Endothelial cell of umbilical vein (primary cell): ENCODE results near the gene IMPACT.

Experiments
- POLR2A ChIP-seq: IDR thresholded peaks from 2 replicates; pipeline ENCODE4 v1.6.1; 2012; ENCODE audit warnings: low read depth, mild to moderate bottlenecking, control low read depth, low read length
- TF ChIP-seq, protein P1 (sequence below), 2 donors: IDR thresholded peaks; 1 replicate in 1 of 2; 2 replicates in 1 of 2; pipeline ENCODE4 v1.5.1; 2011; ENCODE audit warnings: low read length in 2 of 2, mild to moderate bottlenecking in 2 of 2, moderate library complexity in 2 of 2, control low read depth in 1 of 2, inconsistent platforms in 1 of 2, low read depth in 1 of 2; ENCODE audit not compliant: insufficient read depth in 1 of 2; ENCODE audit errors: extremely low read depth in 1 of 2

GRCh38 chr18:24417480-24417879, 9.0 kb upstream of the IMPACT start:
- no peak for TF ChIP-seq POLR2A
- TF ChIP-seq, protein P1, sequence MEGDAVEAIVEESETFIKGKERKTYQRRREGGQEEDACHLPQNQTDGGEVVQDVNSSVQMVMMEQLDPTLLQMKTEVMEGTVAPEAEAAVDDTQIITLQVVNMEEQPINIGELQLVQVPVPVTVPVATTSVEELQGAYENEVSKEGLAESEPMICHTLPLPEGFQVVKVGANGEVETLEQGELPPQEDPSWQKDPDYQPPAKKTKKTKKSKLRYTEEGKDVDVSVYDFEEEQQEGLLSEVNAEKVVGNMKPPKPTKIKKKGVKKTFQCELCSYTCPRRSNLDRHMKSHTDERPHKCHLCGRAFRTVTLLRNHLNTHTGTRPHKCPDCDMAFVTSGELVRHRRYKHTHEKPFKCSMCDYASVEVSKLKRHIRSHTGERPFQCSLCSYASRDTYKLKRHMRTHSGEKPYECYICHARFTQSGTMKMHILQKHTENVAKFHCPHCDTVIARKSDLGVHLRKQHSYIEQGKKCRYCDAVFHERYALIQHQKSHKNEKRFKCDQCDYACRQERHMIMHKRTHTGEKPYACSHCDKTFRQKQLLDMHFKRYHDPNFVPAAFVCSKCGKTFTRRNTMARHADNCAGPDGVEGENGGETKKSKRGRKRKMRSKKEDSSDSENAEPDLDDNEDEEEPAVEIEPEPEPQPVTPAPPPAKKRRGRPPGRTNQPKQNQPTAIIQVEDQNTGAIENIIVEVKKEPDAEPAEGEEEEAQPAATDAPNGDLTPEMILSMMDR (IDR thresholded peaks at IDR 0.05; ENCODE audit: extremely low read depth in 1 of 2, insufficient read depth in 1 of 2, low read depth in 1 of 2, low read length in 2 of 2): no peak
